ENCODE data around the gene NOS1AP.

DNA sequence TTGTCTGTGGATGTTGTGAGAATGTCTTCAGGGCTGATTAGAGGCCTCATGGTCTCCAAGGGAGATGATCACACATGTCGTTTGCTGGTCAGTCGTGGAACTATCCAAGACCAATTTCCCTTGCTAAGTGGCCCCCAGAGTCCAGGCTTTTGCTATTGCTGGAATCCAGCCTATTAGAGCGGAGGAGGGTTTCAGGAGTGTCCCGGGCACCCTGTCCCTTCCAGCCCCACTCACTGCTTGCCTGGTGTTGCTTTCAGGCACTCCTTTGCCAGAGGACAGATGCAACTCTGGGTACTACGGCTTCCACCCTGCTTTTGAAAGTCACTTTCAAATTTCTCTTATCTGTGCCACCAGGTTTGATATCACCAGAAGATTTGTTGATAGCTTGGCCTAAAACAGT is 149.1 kb downstream of the NOS1AP start:
- TF ChIP-seq FOXM1 (IDR thresholded peaks at IDR 0.05; ENCODE audit: borderline replicate concordance) (no peak), FOXK2 (IDR thresholded peaks at IDR 0.05) (no peak), SP1 (IDR thresholded peaks at IDR 0.05) (no peak), ELF4 (IDR thresholded peaks at IDR 0.05) (no peak), HDGF (IDR thresholded peaks at IDR 0.05; ENCODE audit: borderline replicate concordance) (no peak), SUZ12 (IDR thresholded peaks at IDR 0.05) (no peak), L3MBTL2 (conservative IDR thresholded peaks at IDR 0.05) (no peak), FOXA1 (IDR thresholded peaks at IDR 0.05) (no peak)
- TF ChIP-seq, protein P1, sequence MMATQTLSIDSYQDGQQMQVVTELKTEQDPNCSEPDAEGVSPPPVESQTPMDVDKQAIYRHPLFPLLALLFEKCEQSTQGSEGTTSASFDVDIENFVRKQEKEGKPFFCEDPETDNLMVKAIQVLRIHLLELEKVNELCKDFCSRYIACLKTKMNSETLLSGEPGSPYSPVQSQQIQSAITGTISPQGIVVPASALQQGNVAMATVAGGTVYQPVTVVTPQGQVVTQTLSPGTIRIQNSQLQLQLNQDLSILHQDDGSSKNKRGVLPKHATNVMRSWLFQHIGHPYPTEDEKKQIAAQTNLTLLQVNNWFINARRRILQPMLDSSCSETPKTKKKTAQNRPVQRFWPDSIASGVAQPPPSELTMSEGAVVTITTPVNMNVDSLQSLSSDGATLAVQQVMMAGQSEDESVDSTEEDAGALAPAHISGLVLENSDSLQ (IDR thresholded peaks at IDR 0.05): no peak
